Activated T-helper 9 cell treated with anti-CD3 and anti-CD28 coated beads, Interleukin-2, amount 50 U/mL, for 16 hours (primary cell): Measurements from ENCODE around the gene NAPA.

Experiments used
- DNase-seq: peaks from one replicate; pipeline ENCODE4 v3.0.0-alpha.2; 2020; ENCODE audit warnings: low read depth

Gene NAPA

GRCh38 chr19:47521473-47522180 is 6.8 kb upstream of the NAPA start:
- no peak for DNase-seq

DNA sequence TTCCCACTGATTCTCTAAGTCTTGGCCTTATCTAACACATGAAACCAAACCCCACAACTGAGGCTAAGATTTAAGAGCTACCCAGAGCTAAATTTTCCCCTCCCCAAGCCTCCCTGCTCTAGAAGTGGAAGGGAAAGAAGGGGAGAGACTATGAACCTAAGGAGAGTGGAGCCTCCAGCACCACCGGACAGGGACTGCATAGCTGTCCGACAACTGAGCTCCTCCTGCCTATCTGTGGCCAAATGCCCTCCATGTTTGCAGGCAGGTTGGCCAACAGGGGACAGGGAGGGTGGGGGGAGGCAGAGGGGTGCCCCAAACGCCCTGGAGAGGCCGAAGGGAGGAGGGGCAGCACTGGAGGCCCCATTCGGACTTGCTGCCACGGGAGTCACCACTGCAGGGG is 6.0 kb upstream of the NAPA start:
- no peak for DNase-seq

DNA sequence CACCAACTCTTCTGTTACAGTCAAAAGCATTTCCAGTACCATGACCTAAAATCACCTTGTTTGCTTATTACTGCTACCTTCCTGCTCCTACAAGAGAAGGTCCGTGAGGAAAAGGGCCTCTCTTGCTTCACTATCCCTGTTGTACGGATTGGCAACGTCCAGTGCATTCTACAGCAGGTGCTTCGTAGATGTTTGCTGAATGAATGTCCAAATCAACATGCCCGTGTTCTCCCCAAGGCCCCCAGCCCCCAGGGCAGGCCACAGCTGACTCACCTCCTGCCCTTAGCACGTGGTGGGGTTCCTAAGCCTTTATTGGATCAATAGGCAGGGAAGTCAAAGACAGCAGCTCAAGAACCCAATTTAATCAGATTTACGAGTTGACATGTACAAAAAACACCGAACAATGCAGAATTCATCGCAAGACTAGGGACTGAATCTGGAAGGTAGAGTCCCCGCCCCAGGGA is 5.5 kb upstream of the NAPA start:
- DNase-seq = no peak

DNA sequence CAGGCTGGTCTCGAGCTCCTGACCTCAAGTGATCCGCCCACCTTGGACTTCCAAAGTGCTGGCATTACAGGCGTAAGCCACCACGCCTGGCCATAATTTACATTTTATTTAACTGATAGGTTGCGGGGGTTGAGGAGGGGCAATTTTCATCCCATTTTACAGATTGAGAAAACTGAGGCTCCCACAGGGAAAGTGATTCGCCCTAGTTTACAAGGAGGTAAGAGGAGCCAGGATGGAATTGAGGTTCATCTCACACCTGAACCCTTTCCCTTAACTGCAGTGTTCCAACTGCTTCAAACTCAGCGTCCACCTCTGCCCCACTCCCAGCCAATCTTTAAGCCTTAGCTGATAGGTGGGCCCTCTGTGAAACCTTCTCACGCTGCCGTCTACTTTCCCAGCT is 4.0 kb upstream of the NAPA start:
- no peak for DNase-seq

GRCh38 chr19:47518139-47518538 is 3.3 kb upstream of the NAPA start:
- DNase-seq = peak; percentile 9

- DNase-seq = peak; percentile 10
Observed at GRCh38 chr19:47514151-47514868, 553 bp downstream of the NAPA start.

DNA sequence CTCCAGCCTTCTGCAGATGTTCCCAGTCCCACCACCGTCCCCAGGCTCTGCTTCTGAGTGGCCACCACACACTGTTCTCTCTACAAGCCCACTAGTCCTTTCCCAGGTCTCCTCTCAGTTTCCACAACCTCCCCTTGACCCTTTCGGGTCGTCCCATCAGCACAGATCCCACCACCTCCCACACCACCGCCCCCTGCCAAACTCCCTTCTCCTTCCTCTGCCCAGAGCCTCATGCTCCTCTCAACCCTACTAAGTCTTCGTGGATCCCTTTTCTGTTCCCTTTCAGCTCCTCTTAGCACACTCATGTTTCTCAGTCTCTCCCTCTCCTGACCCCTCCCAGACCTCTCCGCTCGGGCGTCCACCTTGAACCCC is 1.9 kb downstream of the NAPA start:
- no peak for DNase-seq

DNA sequence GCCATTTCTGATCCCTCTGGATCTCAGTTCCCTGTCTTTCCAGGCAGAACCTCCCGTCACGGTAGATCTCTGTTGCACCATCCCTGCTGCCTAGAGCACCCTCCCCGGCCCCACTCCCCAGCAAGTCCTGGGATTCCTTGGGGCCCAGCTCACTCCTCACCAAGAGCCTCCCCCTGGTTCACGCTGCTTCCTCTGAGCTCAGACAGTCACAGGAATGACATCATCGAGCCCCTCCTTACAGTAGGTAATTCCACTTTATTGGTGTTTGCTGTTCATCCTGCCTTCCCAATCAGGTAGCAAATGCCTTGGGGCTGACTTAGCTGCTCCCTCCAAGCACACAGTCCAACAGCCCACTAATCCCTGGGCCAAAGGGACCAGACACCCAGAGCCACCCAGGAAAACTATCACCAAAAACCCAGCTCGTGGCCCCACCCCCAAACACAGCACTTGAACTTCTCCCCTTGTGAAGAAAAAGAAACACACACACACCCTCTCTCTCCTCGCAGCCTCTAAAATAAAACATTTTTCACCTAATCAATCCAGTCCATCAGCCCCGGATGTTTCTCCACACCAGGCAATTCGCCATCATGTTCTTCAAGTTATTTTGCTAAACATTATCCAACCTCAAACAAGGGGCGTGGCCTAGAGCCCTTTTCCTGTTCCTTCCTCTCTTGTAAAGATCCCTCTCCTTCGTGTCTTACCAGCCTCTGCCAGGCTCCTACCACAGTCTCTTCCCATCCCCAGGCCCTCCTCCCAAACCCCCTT is 2.5 kb downstream of the NAPA start:
- no peak for DNase-seq

GRCh38 chr19:47511681-47512080 is 3.2 kb downstream of the NAPA start:
- no peak for DNase-seq

DNA sequence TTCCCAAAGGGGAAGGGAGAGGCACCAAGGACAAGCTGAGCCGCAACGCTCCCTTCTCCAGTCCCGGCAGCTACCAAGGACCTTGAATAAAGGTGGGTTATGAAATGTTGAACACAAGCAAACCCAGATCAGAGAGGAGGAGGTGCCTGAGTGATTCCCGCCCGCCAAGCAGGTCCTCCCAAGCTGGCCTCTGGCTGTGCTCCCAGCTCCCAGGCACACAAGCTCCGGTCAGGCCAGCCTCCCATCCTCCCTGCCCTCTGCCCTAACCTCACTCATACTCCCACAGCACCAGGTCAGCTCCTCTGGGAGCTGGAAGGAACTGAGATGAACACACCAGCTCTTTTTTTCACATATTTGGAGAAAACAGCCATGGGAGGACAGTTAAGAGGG is 3.7 kb downstream of the NAPA start:
- DNase-seq = no peak

GRCh38 chr19:47510516-47511127 is 4.2 kb downstream of the NAPA start:
- no peak for DNase-seq

DNA sequence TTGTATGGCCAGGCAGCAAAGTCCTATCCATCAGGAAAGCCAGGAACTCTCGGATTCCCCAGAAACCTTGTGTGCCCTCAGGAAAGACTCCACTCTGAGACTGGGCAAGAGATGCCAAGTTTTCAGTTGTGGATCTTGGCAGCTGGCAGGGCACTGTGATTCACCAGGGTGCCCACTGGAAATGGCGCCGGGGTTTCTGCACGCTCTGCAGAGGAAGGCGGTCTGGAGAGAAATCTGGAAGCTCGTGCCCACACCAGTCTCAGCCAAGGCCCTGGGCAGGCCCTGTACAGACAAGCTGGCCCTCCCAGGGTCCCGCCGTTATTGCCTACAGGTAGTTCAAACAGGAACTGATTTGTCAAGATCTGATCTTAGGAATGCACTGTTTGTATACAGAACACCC is 4.9 kb downstream of the NAPA start:
- DNase-seq = no peak

DNA sequence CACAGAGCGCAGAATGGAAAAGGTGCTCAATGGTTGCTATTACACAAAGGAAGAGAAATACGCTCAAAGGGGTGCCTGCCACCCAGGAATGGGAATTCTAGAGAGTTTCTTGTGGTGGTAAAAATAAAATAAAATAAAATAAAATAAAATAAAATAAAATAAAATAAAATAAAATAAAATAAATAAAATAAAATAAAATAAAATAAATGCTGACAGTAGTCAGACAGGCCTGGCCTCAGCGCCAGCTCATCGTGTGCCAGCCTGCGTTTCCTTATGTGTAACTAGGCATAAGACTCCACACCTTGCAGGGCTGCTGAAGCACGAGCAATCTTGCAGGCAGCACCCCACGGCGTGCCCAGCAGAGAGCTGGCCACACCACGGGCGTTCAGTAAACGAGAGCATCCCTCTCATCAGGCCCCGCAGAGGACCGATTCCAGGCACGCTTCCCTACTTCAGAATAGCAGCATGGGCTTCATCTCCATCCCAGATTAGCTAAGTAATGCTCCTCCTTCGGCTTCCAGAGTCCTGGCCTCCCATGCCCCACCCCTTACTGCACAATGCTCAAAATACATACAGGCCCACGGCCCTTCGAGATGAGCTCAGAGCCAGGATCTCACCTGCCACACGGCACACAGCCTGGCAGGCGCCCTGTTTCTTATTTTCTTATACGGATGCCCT is 5.6 kb downstream of the NAPA start:
- no peak for DNase-seq

GRCh38 chr19:47508721-47509120 is 6.1 kb downstream of the NAPA start:
- DNase-seq = no peak

GRCh38 chr19:47507924-47508553 is 6.8 kb downstream of the NAPA start:
- DNase-seq = no peak

DNA sequence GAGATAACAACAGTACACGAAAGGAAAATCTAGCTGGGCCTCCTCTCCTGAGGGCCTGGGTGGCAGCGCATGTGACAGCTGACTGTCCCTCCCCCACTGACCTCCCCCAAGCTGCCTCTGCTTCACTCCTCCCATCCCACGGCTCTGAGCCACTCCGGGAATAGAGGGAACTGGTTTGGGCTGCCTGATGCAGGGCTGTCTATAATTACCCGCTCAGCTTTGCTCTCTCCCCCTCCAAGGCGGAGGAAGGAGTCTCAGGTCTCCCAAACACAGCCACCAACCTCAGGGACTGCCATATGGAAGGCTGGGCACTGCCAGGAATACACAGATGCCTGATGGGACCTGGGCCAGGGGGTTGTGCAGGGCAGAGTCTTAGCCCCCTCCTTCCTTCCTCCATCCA is 7.9 kb downstream of the NAPA start:
- no peak for DNase-seq

DNA sequence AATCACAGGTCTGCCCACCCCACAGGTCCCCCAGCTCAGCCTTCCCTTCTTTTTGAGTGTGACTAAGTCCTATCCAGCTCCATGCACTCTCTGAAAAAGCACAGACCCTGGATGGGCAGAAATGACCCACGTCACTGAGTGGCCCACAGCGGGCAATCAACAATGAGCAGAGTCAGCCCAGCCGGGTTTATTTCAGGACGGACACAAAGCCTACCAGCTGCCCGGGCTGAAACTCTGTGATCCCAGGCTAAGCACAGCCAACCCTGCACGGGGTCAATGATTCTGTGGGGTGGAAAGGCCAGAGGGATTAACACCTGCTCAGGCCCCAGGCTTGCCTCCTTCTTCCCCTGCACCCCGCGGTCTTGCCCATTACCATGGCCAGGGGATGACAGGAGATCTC is 8.4 kb downstream of the NAPA start:
- DNase-seq = no peak

DNA sequence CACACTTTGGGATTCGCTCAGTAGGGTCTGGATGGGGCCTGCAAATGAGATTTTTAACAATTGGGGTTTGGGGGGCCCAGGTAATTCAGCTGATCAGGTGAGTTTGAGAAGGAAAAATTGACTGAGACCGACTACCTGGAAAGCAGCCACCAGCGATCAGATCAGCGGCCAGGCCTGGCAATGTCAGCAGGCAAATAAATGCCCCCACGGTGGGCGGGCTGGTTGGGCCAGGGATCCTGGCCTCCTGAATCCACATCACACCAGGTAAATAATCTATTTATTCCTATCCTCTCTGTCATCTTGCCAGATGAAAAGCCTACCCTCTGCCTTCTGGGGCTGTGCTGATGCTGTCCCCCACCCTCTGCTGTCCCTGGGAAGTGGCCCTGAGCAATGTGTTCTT is 9.4 kb downstream of the NAPA start:
- DNase-seq = no peak

DNA sequence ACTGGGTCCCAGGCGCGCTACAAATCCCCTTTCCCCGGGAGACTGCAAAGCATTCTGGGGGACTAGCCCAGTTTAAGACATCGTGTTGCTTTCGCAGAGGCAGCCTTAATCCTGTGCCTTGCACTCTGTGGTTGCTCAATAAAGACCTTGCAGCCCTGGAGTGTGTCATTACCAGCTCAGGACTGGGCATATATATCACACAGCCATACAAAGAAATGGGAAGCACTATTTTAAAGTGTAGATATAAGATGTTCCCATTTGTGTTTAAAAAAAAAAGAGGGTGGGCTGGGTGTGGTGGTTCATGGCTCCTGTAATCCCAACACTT is 11.1 kb downstream of the NAPA start:
- no peak for DNase-seq

DNA sequence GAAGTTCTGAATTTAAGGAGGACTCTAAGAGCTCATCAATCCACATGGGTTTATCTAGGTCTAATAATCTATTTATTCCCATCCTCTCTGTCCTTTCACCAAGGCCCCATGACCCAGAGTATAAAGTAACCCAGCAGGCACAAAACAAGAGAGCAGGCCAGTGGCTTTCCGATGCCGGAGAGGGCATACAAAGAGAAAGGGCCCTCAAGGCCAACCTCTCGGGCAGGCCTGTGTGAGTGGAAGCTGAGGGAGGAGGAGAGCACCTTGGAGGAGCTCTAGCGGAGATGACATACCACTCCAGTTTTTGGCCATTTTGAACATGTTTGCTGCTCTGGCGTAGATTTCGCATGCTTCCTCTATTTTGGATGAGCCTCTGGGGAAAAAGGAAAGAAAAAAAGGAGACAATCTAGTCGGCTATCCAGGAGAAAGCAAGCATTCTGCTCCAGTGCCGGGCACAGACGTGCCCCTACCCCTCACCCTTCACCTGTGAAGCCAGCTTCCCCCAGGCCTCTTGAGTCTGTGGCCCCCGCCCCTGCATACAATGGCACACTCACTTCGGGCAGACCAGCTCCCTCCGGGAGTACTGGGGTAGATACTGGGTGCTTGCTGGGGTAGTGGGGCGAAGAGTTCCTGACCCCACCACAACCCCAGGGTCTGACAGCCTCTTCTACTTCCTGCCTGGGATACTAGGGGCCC is 11.6 kb downstream of the NAPA start:
- no peak for DNase-seq
